H7 (cell line): Measurements from ENCODE around the gene TAX1BP1. TPM values are rescaled to one million over a fixed set of nuclear protein-coding genes. Genes with fewer than 3 reads are reported as not detected.

Source experiments
- DNase-seq: peaks from one replicate; pipeline ENCODE4 v3.0.0; 2012
- H3K27me3 ChIP-seq: 2 replicates; pipeline ENCODE4 v1.6.0; 2011; ENCODE audit warnings: mild to moderate bottlenecking, low read length; ENCODE audit not compliant: control insufficient read depth, insufficient read depth
- H3K36me3 ChIP-seq: replicated peaks from 2 replicates; pipeline ENCODE4 v1.5.1; 2011; ENCODE audit warnings: low read length; ENCODE audit not compliant: control insufficient read depth, insufficient read depth
- H3K4me3 ChIP-seq: 2 replicates; pipeline ENCODE4 v1.5.1; 2011; ENCODE audit warnings: low read depth, mild to moderate bottlenecking, control low read depth, low read length, moderate library complexity; ENCODE audit not compliant: insufficient read depth
- total RNA-seq: library from RNA; depleted of rRNA; stranded (reverse); fragments of >200 nt; shearing (Covaris generic); gene quantifications from 2 replicates; pipeline ENCODE4 v1.2.3, GENCODE V29; 2014

Gene TAX1BP1
- total RNA-seq, 1 experiment from 2014 or later: 62.2 TPM

DNA sequence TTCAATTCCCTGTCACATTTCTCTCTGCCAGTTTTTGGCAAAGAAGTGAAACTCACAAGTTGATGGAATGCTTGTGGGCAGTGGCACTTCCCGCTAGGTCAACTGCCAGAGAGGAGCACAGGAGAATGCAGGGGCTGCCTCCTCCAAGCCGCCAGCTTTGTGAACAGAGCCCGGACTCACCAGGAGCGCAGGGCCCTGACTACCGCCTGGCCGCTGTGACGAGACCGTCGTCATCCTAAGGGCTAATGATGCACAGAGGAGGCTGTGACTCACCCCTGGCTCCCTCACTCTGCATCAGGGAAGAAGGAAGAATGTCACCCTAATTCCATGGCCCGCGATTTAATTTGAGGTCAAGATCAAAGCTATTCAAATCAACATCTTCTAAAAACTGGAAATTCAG is 123.9 kb downstream of the TAX1BP1 start:
- no peaks in the 10 kb centered on the region for H3K27me3 ChIP-seq
- no peaks in the 10 kb centered on the region for H3K36me3 ChIP-seq
- no peak for DNase-seq
- H3K4me3 ChIP-seq: no peak overlapping the region

DNA sequence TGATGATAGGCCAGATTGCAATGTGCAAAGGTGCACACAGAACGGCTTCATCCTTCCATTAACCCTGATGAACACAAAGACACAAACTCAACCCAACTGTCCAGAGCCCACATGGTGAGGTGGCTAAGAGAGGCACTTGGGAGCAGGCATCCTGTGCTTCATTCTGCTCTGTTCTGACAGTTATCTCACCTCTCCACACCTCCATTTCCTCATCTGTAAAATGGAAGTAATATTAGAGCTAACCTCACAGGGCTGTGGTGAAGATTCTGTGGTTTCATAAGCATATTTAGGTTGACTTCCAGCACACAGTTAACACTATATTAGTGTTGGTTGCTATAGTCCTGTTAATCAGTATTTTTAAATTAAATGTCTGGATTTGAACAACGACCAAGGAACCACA is 126.3 kb downstream of the TAX1BP1 start:
- DNase-seq: no peak
- H3K36me3 ChIP-seq: no peaks in the 10 kb centered on the region
- no peak overlapping the region for H3K4me3 ChIP-seq
- H3K27me3 ChIP-seq: no peaks in the 10 kb centered on the region

DNA sequence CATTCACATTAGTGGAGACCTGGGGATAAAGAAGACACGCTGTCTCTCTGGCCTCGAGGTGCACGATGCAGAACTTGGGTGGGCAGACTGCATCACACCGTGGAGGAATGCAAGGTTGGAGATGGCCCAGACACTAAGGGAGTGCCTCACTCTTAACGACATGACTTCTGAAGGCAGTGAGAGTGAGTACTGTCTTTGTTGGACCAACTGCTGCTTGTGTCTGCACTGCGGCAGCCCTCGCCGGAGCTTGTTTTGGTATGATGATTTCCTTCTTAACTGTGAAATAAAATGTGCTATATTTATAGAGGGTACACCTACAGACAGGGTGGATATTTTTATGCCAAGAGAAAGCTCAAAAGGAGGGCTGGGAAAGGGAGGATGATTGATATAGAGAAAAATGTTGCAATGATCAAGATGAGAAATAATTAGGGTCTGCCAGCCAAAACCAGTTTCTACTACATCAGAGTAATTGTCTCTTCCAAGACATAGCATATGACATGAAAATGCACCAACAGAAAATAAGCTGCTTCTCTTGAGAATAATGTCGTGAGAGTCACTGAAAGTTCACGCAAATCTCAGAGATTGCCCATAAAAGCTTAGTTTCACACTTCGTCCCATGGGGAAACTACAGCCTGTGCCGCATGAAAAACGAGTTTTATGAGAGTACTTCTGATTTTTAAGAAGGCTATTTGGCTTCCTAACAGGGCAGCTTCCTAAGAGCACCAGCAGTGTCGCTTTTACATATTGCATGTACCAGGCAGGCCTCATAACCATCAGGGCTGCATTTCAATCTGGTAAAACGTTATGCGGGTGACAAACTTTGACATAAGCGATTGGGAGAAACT is 127.1 kb downstream of the TAX1BP1 start:
- Histone ChIP-seq H3K27me3 (no peaks in the 10 kb centered on the region), H3K4me3 (no peak overlapping the region), H3K36me3 (no peaks in the 10 kb centered on the region)
- DNase-seq: no peak

DNA sequence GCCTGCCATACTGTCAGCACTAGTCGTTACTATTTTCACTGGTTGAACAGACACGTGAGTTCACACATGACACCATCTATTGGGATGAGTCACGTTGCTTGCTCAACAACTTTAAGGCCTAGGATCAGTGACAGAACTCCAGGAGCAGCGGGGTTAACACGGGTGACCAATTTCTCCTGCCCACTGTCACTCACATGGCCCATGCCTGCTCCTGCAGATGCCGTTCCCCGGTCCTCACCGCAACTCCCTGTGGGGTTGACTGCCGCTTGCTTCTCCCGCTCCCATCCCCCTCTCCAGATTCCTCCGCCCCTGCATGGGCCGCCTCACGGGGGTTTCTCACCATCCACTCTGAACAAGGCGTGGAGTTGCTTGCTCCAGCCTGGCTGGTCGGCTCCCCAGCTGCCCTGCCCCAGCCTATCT is 128.2 kb downstream of the TAX1BP1 start:
- H3K27me3 ChIP-seq: no peaks in the 10 kb centered on the region
- no peak for DNase-seq
- no peaks in the 10 kb centered on the region for H3K36me3 ChIP-seq
- no peak overlapping the region for H3K4me3 ChIP-seq

DNA sequence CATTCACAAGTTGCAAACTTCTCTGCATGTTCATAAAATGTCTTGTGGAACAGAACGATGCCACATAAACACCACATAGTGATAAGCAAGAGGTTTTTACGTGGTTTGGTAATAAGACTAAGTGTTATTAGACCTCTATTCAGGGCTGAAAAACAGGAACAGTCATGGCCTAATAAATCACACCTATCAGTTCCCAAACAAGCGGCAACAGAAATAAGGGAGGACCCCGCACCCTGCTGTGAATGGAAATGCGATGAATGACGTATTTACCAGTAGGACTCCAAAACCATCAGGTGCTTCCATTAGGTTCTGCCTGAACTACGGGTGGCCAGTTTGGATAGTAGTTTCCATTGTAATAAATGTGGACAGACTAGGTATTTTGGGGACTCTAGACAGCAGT is 129.1 kb downstream of the TAX1BP1 start:
- DNase-seq: no peak
- H3K36me3 ChIP-seq: no peaks in the 10 kb centered on the region
- H3K4me3 ChIP-seq: no peak overlapping the region
- H3K27me3 ChIP-seq: no peaks in the 10 kb centered on the region

DNA sequence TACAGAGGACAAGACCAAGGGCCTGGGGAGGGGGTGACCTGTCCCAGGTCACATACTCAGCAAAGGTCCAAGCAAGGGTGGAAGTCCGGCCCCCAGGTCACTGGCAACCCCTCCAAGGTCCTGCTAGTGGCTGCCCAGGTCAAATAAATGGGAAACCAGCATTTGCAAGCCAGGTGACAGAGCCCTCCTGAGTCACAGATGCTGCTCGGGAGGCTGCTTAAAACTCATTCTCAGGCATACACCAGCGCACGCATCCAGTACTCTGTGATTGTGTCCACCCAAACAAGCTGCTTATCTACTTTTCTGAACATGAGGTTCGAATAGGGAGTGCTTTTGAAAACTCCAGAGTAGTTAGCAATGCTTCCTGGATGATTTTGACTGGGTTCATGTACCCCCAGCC is 130.6 kb downstream of the TAX1BP1 start:
- Histone ChIP-seq H3K27me3 (no peaks in the 10 kb centered on the region), H3K36me3 (no peaks in the 10 kb centered on the region), H3K4me3 (no peak overlapping the region)
- DNase-seq: no peak

DNA sequence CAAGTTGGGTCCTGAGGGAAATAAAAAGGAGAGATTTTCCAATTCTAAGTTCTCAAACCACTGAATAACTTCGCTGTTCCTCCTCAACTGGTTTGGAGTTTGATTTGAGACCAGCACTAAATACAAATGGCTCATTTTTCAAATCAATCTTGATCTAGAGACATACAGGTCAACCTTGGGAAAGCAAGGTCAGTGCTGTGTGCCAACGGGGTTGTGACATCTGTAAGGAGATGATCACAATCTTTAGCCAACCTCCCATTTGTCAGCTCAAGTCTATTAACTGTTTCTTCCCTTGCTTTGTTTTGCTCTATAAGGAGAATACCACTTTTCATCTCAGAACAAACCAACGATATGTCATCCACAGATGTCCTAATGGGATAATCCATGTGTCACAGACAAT is 131.1 kb downstream of the TAX1BP1 start:
- no peak for DNase-seq
- Histone ChIP-seq H3K36me3 (no peaks in the 10 kb centered on the region), H3K4me3 (no peak overlapping the region), H3K27me3 (no peaks in the 10 kb centered on the region)

DNA sequence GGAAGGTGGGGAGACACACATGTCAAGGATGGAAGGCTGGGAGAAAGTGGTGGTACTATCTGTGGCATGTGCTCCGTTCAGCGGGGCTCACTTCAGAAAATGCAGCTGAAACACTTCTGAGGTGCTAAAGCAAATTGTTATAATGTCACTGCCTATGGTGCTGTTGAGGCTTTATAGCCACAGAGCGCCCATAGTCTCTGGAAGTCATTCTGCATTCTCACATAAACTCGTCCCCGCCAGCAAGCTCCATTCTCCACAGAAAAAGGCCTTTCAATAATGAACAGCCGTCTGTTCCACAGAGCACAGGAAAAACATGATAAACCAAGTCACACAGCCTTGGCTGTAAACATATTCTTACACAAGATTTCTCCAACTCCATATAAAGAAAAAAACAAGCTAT is 131.9 kb downstream of the TAX1BP1 start:
- Histone ChIP-seq H3K4me3 (no peak overlapping the region), H3K27me3 (no peaks in the 10 kb centered on the region), H3K36me3 (no peaks in the 10 kb centered on the region)
- no peak for DNase-seq

DNA sequence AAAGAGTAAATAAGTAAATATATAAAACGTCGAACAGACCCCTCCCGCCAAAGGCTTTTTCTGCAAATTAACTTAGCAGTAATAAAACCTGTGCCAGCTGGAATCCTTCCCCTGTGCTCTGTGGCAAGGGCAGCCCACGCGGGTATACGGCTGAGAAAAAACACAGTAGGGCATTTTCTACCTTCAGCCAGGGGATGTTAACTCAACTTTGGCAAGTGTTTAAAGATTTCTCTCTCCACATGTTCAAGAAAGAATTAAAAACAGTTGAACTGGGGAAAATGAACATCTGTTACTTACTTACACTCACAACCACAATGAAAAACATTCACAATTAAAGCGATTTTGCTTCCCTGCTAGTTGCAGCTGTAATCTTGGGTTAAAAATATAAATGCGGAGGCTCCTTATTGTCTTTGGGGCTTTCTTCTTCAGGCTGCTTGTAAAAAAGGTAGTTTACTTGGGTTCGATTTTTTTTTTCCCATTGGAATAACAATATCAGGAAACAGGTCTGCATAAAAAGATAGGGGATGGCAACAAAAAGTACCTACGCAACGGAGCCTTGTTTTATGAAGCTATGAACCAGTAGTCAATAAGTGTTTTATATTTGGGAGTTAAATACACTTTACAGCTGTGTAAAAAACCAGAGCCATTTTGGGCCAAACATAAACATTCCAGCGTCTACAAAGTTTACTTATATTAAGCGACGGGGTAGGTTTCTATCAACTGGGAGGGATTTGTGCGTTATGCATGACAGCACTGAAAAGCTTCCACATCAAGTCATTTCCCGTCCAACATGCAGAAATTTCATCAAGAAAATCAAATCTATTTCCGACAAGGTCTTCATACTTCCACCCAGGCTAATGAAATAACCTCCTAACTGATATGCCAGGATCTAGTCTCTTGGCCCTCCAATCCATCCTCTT is 132.7 kb downstream of the TAX1BP1 start:
- H3K27me3 ChIP-seq: no peaks in the 10 kb centered on the region
- no peaks in the 10 kb centered on the region for H3K36me3 ChIP-seq
- DNase-seq: no peak
- no peak overlapping the region for H3K4me3 ChIP-seq

DNA sequence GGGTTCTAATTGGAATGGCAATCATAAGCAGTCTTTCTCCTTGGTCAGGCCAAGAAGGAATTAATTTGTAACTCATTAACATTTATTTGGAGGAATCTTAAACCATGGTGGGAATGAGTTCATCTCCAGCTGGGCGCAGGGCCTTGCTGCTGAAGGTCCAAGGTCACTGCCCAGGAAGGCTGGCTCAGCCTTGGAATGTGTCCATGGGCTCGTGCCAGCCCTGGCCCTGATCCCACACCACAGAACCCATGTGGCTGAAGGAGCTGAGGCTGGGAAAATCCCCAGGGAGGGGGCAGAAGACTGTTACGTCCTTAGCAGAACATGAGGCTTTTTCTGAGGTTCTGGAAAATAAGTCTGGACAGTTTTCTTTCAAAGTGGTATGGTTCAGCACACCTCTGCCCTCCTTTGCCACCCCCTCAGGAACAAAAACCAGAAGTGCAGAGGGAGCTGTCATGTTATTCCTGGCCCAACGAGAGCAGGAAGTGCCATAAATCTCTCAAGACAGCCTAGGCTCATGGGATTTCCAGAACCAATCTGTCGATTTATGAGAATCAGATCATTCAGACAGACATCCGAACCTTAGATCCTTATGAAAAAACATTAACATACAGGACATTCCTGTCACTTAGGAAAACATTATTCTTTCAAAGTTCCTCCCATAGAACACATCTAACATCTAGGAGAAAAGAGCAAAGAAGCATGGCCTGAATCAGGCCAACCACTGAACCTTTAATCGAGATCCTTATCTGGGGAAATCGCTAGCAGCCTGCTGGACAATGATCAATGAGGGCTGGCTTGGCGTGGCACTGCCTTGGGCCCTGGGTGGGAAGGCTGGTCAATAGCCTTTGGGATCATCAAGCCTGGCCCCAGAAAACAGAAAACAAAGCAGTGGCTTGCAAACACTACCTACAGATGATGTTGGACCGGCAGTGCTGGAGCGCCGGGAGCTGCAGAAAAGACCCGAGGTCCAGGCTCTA is 134.3 kb downstream of the TAX1BP1 start:
- no peak for DNase-seq
- no peaks in the 10 kb centered on the region for H3K27me3 ChIP-seq
- no peaks in the 10 kb centered on the region for H3K36me3 ChIP-seq
- no peak overlapping the region for H3K4me3 ChIP-seq

DNA sequence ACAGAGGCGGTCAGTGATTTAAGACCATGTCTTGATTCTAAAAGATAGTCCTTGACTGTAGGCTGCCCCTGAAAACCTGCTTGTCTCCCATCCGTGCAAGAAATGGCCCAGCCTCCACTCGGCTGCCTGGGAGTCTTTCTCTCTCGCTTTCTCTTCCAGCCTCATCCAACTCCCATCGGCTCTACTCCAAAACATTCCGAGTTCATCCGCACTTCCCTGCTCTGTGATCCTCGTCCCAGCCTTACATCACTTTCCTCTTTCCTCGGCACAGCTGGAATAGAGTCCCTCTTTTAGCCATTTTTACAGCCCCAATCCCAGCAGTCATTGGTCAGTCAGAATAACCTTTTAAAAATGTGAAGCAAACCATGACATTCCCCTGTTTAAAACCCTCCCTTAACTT is 135.1 kb downstream of the TAX1BP1 start:
- H3K27me3 ChIP-seq: no peaks in the 10 kb centered on the region
- no peak for DNase-seq
- H3K4me3 ChIP-seq: no peak overlapping the region
- H3K36me3 ChIP-seq: no peaks in the 10 kb centered on the region

DNA sequence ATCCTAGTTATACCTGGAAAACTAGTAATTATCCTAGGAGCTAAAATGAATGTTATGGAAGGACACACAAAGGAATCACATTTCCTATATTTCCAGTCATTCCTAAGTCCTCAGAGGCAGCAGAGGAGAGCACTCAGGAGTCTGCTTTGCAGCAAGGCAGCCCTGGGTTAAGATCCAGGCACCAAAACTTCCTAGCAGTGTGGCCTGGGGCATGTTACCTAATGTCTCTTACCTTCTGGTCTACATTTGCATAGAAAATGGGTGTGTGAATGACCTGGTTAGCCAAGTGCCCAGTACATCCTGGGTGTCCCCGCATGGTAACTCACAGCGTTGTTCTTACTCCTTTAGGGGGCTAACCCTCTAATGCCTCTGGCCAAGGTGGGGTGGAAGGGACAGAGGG is 135.9 kb downstream of the TAX1BP1 start:
- H3K36me3 ChIP-seq: no peaks in the 10 kb centered on the region

DNA sequence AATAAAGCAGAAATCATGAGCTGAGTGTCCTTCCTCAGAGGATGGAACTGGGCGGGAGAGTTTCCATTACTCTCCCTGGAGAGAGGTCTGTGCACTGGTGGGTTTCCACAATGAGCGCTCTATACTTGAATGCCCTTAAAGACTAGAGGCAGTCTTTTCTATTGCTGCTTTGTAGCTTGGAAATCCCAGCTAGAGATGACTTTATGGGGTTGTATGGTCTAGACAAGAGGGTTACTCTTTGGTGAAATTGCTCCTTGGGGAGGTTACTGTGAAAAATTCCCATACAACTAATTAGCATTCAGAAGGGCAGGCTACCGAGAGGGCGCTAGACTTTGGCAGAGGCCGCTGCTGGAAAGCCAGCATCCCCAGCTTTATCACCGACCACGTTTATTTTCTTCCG is 136.8 kb downstream of the TAX1BP1 start:
- H3K4me3 ChIP-seq: no peak overlapping the region
- no peak for DNase-seq
- no peaks in the 10 kb centered on the region for H3K27me3 ChIP-seq
- H3K36me3 ChIP-seq: no peaks in the 10 kb centered on the region

More for the DNA sequence above, 135.9 kb downstream of the TAX1BP1 start:
- no peak for DNase-seq
- Histone ChIP-seq H3K27me3 (no peaks in the 10 kb centered on the region), H3K4me3 (no peak overlapping the region)
